ENCODE measurements around the gene PRICKLE4.

PRICKLE4 gene

DNA sequence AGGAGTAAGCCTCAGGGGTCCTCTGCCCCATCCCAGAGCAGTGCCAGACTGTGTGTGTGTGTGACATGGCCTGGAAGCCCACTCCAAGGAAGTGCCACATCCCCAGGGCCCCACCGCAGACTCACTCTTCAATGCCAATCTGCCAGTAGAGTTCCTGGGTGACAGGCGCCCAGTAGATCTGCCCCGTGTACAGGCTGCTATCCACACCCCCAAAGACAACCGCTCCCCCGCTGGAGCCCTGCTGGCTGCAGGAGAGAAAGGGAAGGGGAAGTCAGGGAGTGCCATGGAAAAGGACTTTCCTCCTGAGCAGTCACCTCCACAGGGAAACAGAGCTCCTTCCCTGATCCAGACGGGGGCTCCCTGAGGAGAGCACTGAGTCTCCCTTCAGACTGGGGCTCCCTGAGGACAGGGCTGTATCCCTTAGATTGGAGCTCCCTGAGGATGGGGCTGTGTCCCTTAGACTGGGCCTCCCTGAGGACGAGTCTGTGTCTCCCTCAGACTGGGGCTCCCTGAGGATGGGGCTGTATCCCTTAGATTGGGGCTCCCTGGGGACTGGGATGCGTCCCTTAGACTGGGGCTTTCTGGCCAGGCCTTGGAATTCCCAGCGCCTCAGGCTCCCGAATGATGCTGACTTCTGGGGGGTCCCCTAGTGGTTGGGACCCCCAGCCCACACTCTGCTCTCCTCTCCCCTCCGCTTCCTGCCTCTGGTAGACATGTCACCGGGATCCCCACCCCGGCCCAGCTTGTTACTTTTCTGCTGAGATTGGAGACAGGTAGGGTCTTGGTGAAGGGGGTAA, 40.0 kb upstream of the PRICKLE4 start:
- TF ChIP-seq, protein P1, sequence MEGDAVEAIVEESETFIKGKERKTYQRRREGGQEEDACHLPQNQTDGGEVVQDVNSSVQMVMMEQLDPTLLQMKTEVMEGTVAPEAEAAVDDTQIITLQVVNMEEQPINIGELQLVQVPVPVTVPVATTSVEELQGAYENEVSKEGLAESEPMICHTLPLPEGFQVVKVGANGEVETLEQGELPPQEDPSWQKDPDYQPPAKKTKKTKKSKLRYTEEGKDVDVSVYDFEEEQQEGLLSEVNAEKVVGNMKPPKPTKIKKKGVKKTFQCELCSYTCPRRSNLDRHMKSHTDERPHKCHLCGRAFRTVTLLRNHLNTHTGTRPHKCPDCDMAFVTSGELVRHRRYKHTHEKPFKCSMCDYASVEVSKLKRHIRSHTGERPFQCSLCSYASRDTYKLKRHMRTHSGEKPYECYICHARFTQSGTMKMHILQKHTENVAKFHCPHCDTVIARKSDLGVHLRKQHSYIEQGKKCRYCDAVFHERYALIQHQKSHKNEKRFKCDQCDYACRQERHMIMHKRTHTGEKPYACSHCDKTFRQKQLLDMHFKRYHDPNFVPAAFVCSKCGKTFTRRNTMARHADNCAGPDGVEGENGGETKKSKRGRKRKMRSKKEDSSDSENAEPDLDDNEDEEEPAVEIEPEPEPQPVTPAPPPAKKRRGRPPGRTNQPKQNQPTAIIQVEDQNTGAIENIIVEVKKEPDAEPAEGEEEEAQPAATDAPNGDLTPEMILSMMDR (IDR thresholded peaks at IDR 0.05; ENCODE audit: low read depth, low read length), result no peak
- no peak for DNase-seq (ENCODE audit: extremely low read depth, low read depth)

DNA sequence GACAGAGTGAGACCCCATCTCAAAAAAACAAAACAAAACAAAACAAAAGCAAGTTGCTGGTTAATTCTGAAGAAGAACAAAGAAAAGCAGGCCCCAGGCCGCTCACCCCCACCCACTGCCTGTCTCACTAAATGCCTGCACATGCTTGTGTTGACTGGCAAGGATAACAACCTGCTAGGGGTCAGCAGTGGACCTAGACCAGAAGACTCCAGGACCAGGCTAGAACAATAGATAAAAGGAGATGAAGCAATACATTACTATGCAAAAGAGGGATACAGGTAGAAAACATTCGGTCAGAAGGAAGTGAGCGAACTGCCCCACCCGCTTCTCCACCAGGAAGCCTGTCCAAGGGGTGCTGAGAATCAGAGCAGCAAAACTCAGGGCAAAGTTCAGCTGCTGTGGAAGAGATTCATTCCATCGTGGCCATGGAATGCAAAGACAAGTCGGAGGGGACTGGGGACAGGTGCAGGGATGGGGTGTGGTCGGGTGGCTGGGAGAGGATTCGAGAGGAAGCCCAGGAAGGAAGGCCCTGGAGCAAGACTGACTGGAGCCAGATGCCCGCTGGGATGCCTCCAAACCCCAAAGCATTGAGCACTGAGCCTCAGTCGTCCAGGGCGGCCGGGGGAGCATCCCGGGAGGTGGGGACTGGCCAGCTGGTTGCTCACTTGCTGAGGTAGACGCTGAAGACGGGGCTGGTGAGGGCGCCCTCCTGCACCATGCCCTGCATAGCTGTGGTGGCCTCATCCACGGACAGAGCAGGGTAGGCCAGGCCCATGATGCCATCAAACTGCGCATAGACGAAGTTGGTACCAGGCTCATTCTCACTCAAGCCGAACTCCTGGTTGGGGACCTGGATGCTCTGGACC, 38.7 kb upstream of the PRICKLE4 start:
- TF ChIP-seq, protein P1 (IDR thresholded peaks at IDR 0.05; ENCODE audit: low read depth, low read length), result no peak

DNA sequence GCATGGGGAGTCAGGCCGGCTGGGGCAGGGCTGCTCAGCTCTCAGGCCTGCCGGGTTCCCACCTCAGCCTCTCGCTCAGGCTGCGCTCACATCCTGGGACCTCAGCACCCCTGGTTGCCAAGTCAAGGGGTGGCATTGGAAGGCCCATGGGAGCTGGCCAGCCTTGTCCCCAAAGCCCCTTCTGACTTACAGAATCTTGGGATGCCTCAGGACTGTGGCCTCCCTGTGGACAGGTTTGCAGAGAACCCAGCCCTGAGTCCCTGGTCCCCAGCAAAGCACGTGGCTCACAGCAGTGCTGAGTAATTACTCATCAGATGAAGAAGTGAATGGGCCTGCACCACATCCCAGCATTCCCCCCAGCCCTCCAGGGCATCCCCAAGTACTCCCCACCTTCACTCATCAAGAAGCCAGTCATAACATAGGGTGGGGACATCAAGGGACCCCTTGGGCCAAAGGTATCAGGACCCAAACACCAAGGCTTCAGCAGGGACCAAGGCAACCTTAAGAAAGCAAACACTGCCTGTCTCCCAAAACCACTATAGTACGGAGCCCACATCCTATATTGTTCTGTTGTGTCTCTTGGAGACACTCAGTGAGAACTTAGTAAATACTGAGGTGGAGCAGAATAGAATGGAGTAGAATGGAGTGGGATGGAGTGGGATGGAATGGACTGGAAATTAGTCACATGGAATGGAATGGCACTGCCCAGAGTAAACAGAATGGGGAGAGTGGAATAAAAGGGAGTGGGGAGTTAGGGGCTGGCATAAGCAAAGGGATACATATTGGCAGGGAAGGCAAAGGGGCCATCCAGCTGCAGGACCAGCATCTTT, 37.0 kb upstream of the PRICKLE4 start:
- DNase-seq (ENCODE audit: extremely low read depth, low read depth), result no peak

More for the DNA sequence above, 38.7 kb upstream of the PRICKLE4 start:
- DNase-seq (ENCODE audit: extremely low read depth, low read depth), result no peak

DNA sequence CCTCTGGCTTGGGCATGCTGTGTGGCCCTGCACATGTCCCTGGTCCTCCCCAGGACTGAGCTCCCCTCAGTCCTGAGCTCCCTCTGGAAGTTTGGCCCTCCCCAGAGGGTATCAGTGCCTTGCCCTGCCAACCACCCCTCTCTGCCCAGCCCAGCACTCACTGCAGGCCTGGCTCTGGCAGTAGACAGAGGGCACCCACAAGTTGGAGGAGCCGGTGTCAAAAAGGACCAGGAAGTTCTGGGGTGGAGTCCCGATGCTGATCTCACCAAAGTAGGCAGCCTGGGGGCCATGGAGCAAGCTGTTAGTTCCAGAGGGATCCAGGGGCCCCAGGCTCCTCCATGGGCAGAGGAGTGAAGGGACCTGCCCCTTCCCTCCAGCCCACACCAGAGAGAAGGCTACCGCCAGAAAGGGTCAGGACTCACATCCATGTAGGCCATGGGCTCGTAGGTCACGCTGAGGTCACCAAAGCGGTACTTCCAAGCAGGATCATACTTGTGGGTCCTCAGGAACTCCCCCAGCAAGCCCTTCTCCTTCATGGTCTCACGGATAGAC, 36.3 kb upstream of the PRICKLE4 start:
- TF ChIP-seq, protein P1 (IDR thresholded peaks at IDR 0.05; ENCODE audit: low read depth, low read length), result no peak
- no peak for DNase-seq (ENCODE audit: extremely low read depth, low read depth)

More for the DNA sequence above, 37.0 kb upstream of the PRICKLE4 start:
- TF ChIP-seq, protein P1 (IDR thresholded peaks at IDR 0.05; ENCODE audit: low read depth, low read length), result no peak

DNA sequence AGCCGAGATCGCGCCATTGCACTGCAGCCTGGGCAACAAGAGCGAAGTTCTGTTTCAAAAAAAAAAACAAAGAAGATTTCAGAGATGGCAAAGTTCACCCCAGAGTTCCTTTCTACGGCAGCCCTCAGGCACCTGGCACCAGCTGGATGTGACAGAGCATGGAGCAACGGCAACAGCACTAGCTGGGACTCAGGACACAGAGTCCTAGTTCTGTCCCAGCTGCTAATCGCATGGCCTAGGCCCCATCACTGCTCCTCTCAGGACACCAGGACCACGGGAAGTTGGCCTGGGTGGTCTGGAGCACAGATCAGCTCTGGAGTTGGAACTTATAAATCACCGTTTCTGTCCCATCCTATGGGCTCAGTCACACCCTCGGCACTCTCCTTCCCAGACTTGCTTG, 34.5 kb upstream of the PRICKLE4 start:
- no peak for DNase-seq (ENCODE audit: extremely low read depth, low read depth)
- TF ChIP-seq, protein P1 (IDR thresholded peaks at IDR 0.05; ENCODE audit: low read depth, low read length), result no peak

DNA sequence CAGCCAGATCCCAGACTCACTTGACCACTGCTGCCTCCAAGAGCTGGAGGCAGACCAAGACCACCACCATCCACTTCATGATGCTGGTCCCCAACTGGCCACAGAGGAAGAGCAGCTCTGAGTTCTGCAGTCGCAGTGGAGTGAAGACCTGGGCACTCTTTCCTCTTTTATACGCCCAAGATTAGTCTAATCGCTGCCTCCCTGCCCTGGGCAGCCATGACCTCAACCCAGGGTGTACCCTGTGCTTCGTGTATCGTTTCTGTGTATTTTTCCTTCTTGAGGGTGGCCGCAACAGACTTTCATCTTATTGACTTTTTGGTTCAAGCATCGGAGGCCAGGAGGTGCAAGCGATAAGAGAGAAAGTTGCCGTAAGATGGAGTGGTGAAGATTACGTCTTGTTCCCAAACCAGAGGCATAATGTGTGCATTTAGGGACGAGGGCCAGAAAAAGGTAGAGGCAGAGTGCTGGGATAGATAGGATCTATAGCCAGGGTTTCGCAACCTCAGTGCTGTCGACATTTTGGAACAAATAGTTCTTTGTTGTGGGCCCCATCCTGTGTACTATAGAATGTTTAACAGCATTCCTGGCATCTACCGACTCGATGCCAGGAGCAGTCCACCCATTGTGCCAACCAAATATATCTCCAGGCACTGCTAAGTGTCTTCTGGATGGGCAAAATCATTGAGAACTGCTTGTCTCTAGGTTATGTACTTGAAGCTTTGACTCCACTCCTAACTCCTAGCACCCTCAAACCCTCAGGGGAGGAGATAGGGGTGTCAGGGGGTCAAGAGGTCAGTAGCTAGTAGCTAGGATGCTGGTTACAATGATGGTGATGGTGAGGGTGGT, 33.1 kb upstream of the PRICKLE4 start, which contains the start of gene PGC:
Gene PGC, minus strand, starts transcription at position 142 of the 846 bp plus-strand sequence. Its CDS starts 63 bp downstream, at position 79.
- TF ChIP-seq, protein P1 (IDR thresholded peaks at IDR 0.05; ENCODE audit: low read depth, low read length), result no peak
- no peak for DNase-seq (ENCODE audit: extremely low read depth, low read depth)
